Hematopoietic multipotent progenitor cell treated with erythropoietin and hydrocortisone succinate and interleukin-3 and kit ligand, for 17 days (in vitro differentiated cells): ENCODE measurements around the gene LRATD1.

Source experiments
- DNase-seq: peaks from one replicate; pipeline ENCODE4 v3.0.0-alpha.2; 2015; ENCODE audit warnings: low spot score

The LRATD1 gene

DNA sequence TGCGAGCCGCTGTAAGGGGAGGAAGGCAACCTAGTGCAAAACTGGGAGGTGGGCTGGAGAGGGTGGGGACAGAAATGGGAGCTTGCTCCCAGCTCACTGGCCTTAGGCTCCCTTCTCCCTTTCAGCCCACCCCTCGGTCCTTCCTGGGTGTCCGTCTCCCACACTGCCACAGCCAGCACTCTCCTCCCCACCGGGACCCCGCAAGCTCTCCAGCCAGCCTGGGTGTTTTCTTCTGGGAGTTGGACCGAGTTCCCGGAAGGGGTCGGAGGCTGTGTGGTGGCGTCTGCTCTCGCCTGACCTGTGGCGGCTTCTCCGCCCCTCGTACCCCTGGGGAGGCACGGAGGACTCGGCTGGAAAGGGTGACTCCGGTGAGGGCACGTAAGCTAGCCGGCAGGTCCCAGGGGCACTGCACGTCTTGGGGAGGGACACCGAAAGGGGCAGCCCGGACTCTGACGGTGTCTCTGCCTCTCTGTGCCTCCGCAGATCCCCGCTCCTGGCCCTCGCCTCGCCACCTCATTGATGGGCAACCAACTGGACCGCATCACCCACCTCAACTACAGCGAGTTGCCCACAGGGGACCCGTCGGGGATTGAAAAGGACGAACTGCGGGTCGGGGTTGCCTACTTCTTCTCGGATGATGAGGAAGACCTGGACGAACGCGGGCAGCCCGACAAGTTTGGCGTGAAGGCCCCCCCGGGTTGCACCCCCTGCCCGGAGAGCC, 1.1 kb downstream of the LRATD1 start:
- DNase-seq: no peak

DNA sequence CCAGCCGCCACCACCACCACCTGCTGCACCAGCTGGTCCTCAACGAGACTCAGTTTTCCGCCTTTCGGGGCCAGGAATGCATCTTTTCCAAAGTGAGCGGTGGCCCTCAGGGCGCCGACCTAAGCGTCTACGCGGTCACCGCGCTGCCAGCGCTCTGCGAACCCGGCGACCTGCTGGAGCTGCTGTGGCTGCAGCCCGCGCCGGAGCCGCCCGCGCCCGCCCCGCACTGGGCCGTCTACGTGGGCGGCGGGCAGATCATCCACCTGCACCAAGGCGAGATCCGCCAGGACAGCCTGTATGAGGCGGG, 1.6 kb downstream of the LRATD1 start:
- no peak for DNase-seq

DNA sequence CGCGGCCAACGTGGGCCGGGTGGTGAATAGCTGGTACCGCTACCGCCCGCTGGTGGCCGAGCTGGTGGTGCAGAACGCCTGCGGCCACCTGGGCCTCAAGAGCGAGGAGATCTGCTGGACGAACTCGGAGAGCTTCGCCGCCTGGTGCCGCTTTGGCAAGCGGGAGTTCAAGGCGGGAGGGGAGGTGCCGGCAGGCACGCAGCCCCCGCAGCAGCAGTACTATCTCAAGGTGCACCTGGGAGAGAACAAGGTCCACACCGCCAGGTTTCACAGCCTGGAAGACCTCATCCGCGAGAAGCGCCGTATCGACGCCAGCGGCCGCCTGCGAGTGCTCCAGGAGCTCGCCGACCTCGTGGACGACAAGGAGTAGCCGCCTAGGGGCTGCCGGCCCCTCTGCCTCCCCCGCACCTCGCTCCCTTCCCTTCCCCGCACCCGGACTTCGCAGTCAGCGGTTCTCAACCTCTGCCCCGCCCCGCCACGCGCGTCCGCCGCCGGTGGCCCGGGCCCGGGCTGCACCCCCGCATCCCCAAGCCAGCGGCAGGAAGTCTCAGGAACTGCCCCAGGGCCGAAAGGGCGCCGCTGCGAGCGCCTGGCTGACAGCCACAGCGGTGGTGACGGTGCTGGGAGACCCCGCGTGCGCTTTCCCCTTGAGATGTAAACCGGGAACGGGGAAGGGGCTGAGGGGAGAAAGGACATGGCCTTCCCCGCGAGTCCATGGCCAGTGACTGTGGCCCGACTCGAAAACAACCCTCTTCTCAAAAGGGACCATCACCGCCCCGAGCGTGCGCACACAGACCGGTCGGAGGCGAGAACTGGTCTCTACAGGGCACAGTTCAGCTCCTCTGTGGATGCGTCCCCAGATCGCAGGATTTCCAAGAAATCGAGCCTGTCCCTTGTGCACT, 2.2 kb downstream of the LRATD1 start:
- DNase-seq: no peak

DNA sequence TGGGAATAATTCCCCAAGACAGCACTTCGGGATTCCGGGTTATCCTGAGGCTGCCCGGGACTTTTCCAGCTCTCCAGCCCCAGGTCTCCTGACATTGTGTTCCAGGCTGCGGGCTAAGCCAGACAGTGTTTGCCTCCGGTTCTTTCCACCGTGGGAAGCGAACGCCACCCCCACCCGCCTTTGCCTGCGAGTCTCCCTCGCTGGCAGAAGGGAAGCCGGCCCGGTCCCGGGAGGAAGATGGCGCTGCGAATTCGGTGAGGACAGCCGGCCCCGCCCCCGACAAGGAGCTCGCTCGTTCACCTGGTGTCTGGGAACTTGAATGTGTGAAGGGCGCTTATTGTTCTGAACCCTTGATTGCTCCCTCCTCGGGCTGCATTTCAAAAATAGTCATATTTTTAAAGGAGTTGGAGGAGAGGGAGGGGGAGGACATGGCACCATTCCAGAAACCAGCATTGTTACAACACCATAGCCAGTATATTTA, 2.9 kb downstream of the LRATD1 start:
- no peak for DNase-seq

DNA sequence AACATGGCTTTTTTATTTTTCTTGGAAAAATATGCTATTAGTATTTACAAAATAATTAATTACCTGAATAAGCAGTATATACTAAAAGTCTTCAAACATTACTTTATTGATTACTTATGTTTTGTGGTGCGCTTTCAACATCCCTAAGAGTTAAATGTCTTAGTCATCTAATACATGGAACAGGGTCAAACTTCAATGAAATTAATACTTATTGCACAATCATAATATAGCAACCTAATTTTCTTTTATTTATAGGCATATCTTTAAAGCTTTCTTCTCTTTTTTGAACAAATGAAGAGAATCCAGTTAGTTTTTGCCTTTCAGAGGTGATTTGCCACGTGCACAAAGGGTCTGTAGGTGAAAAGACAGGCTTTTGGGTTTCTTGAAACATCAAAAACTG, 6.0 kb downstream of the LRATD1 start:
- DNase-seq: no peak

DNA sequence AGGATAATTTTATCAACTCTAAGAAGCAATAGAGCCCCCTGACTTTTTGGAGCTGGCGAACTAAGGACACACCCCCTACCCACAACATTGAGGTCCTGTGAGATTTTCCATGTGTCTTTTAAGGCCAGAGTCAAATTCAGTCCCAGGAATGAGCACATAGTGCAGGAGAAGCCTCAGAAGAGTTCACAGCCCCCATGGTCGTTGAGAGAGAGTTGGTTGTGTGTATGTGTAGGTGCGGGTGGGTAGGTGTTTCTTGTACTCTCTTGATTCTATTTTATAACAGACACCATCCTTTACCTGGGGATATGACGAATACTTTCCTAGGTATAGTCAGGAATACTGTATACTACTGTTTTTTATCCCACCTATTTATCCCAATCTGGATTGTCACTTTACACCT, 8.6 kb downstream of the LRATD1 start:
- DNase-seq: no peak

DNA sequence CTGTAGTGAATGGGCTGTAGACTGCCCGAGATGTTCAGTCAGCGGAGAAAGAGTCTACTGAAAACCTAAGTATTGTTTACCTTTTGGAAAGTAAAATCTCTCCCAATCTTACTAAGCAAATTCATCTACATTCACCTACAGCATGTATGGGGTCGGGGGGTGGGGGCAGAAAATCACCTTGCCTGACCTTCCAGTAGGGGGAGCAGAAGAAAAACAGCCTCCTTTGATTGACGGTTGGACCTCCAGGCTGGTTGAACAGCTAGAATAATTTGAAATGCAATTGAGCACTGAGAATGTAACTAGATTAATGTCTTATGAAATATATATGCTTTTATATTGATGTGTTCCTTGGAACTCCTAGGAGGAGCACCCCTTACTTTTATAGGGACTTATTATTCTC, 10.0 kb downstream of the LRATD1 start:
- no peak for DNase-seq

DNA sequence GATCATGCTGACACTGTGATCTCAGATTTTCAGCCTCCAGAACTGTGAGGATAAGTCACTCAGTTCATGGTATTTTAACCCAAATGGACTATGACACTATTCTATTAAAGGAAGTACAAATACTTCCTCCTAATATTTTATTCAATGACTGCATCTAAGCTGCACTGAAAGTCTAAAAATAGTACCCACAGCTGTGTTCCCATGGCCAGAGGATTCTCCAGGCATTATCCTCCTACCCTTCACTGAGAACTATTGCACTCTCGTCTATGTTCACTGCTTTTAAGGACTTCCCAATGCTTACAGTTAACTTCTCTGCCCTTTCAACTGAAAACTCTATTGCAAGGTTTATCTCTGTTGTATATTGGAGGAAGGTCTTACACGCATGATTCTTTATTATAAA, 15.2 kb downstream of the LRATD1 start:
- no peak for DNase-seq

DNA sequence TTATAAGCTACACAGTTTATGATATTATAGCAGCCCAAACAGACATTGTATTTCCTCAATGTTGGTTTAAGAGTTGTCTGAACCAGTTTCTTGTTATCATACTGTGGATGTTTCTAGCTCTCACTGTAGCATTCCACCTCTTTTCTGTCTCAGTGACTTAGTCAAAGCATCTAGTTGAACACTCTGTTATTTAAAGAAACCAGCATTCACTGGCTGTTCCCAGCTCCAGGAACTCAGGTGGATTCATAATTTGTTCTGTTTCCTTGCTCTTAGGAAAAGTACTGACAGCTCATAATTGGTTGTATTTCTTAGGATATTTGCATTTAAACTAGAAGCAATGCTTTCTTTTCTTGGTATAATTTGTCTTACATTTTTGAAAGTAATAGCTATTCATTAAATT, 17.5 kb downstream of the LRATD1 start:
- no peak for DNase-seq

DNA sequence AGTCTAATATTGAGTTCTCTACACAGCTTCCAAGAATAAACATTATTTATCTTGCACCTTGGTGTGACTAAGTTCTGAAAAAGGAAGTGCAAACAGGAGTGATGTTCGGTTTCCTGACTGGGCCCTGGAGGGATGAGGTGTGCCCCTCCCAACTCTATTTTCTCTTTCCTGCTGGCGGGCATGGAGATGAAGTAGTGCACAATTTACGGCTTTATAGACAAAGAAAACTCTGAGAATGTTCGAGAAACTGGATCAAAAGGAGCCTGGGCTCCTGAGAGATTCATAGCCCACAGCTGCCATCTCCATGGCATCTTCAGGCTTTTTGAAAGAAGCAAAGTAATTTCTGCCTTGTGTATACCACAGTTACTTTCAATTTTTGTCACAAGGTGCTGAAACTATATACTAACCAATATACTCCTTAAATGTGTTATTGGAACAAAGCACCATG, 22.3 kb downstream of the LRATD1 start:
- no peak for DNase-seq

DNA sequence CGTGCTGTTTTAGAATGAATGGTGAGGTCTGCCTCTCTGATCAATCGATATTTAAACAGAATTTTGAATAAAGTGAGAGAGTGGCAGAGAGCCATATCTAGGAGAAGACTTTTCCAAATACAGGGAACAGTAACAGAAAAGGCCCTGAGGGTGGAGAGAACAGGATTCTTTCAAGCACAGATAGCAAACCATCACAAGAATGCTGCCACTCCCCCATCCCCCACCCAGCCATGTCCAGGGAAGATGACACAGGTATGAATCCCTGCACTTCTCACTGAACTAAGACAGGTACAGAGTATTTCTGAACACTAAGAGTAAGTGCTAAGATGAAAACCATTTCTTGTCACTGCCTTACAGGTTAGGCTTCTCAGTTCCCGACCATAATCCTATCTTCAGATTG, 23.6 kb downstream of the LRATD1 start:
- no peak for DNase-seq

DNA sequence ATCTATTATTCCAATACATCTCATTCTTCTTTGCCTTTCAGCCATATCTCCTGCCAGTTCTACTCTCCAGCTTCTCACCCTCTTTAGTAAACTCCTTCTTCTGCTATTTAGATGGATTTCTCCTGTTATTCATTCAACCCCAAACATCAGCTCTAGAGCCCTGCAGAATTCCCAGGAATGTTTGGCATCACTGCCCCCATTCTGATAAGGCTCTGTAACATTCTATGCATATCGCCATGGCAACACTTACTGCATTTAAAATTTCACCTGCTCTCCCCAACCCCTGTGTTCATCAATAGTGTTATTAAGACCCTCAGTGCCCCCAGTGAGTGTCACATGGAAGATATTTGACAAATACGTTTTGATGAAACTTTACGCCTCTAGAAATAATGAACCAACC, 28.6 kb downstream of the LRATD1 start:
- DNase-seq: no peak

DNA sequence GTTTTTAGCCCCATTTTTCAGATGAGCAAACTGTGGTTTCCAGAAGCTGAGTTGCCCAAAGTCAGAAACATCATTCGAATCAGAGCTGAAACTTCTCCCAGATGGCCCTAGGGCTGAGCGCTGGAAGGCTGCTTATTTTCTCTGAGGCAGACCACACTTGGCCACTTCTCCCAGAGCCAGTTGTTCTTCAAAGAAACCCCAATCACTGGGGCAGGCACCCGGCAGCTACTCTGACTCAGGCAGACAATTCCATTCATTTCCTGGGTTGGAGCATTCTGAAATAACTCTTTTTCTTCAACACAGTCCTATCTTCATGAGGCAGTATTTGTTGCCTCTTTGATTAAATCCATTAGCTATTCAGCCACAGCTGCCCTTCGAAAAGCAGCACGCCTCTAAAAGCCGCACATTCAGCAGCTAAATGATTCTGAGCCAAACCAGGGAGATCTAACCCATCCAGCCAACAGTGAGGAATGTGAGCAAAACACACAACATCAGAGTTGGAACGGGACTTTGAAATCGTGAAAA, 40.9 kb downstream of the LRATD1 start:
- no peak for DNase-seq

DNA sequence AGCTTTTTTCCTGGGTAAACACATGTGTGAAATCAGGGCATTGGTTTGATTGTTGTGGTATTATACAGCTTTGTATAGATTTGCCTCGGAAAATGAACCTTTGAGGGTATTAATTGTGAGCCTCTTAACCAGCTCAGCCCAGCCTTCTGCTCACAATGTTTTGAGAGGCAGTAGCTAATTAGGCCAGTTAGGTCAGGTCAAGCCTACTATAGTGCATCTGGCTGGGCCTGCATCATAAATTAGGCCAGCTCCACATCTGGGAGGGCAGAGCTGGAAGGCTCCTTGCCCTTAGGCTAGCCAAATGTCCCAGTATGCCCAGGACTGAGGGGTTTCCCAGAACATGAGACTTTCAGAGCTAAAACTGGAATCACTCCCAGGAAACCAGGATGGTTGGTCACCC, 43.0 kb downstream of the LRATD1 start:
- DNase-seq: no peak

DNA sequence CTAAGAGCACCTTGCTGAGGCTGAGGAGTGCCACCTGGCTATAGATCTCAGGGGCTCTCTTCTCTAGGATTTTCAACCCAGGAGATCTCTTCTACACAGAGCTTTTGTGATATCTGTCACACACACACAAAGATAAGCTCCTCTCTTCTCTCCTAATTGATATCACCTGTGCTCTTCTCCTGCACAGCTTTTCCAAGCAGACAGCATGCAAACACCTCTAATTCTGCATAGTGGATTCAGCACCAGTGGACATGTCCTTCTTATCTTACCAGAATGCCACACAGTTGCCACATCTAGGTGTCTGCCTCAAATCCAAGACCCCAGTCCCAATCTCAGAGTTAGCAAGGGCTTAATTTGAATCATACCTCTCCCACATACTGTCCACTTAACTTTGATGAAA, 43.9 kb downstream of the LRATD1 start:
- DNase-seq: no peak

DNA sequence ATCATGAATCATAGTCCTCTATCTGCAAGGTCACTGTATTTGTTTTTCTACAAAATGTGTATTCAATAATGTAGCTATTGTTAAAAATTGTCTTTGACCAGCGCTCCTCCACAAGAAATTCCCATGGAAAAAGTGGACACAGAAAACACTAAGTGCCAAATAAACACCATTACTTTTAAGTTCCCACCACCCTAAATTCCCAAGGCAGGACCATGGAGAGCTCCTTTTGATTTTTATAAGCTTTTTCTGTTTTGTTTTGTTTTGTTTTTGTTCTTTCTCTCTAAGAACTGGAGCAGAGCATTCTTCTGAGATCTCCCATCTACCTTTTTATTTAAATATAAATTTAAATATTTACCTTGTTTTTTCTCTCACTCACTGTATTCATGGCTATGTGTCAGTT, 44.5 kb downstream of the LRATD1 start:
- DNase-seq: no peak

DNA sequence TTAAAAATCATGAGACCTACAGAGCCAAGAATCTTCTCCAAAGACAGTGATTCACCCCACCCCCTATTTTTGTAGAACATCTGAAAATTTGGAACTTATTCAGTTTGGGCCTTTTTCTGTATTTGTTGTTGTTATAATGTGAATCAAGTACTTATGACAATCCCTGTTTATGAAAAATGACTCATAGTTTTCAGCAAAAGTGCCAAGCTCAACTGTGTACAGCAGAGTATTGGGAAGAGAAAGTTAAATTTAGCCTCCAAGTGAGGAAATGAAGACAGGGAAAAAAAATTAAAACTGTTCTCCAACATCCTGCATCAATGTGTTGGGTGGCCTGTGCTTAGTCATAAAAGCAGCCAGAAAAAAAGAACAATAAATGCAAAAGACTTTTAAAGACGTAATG, 46.2 kb downstream of the LRATD1 start:
- no peak for DNase-seq

DNA sequence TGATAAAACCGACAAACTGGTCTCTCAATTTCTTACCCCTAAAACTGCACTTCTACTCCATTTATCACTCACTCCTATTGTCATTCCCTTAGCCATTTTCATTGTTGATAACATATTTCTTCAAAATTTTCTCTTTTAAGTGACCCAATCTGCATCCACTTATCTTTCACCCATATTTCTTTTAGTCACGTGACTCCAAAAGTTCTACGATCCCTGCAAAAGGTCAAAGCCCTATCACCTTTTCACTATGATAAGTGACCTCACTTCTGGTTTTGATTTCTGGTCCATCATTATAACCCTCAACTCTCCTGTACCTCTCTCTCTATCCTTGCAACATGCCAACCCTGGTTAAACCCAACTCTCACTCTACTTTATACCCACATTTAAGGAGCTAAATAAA, 49.1 kb downstream of the LRATD1 start:
- no peak for DNase-seq
